Stimulated activated CD4-positive, alpha-beta T cell treated with anti-CD3 and anti-CD28 coated beads, Interleukin-4, amount 100 ng/mL, for 4 hours (primary cell): ENCODE measurements around the gene SMTNL2.
"Not testable (repeated sequence)": the region's sequence is repeated elsewhere in the genome, so short reads cannot be mapped to it uniquely, and the experiment has no call there.

Experiments
- DNase-seq, 2 experiments: peaks; one replicate each; pipeline ENCODE4 v3.0.0-alpha.2; 2020

Gene SMTNL2

GRCh38 chr17:4639301-4640059, 55.2 kb downstream of the SMTNL2 start:
- peak in 1 of 2 experiments; percentile 11 for DNase-seq

GRCh38 chr17:4640569-4641188, 56.4 kb downstream of the SMTNL2 start:
- DNase-seq = not testable (repeated sequence)

GRCh38 chr17:4641297-4642195, 57.2 kb downstream of the SMTNL2 start, which contains the start of gene ALOX15:
TSS of gene ALOX15 (minus strand) at chr17:4641678. CDS start at chr17:4641651, 27 bp downstream.
- DNase-seq = no peak

- no peak for DNase-seq
Measured at GRCh38 chr17:4642286-4642685, 58.0 kb downstream of the SMTNL2 start.

- no peak for DNase-seq
Measured at GRCh38 chr17:4643676-4644075, 59.3 kb downstream of the SMTNL2 start.

GRCh38 chr17:4645642-4646041, 61.3 kb downstream of the SMTNL2 start:
- no peak for DNase-seq

GRCh38 chr17:4648741-4649140, 64.4 kb downstream of the SMTNL2 start:
- DNase-seq = no peak

GRCh38 chr17:4652997-4653396, 68.7 kb downstream of the SMTNL2 start:
- no peak for DNase-seq

GRCh38 chr17:4655933-4656332, 71.6 kb downstream of the SMTNL2 start:
- not testable (repeated sequence) for DNase-seq

- no peak for DNase-seq
Measured at GRCh38 chr17:4657678-4658077, 73.3 kb downstream of the SMTNL2 start.
